Tibial nerve (tissue), 4 donors: ENCODE data around the gene NUP93. TPM values are rescaled to one million over a fixed set of nuclear protein-coding genes. Genes with fewer than 3 reads are reported as not detected.
"Not testable (repeated sequence)": the region's sequence is repeated elsewhere in the genome, so short reads cannot be mapped to it uniquely, and the experiment has no call there.

Source experiments
- DNase-seq, 2 donors: peaks; one replicate each; pipeline ENCODE4 v3.0.0-alpha.2; 2019; ENCODE audit warnings: low spot score in 2 of 2
- H3K27ac ChIP-seq, 4 donors: fragments of 200-600 bp; sonication (generic) in 3 of 4; one replicate each; pipeline ENCODE4 v1.5.1; 2017 to 2019; ENCODE audit warnings: mild to moderate bottlenecking in 1 of 4
- H3K27me3 ChIP-seq, 2 donors: fragments of 200-600 bp; sonication (generic) in 1 of 2; one replicate each; pipeline versions ENCODE4 v1.5.1 to v1.6.0; 2017 to 2019
- H3K36me3 ChIP-seq, 3 donors: fragments of 200-600 bp; sonication (generic); one replicate each; pipeline ENCODE4 v1.5.1; 2018 to 2019
- H3K4me1 ChIP-seq, 4 donors: fragments of 200-600 bp; sonication (generic) in 3 of 4; one replicate each; pipeline ENCODE4 v1.5.1; 2017 to 2019
- H3K4me3 ChIP-seq, 4 donors: fragments of 200-600 bp; sonication (generic) in 3 of 4; one replicate each; pipeline ENCODE4 v1.5.1; 2017 to 2019; ENCODE audit warnings: mild to moderate bottlenecking in 1 of 4, moderate library complexity in 1 of 4
- H3K9me3 ChIP-seq, 4 donors: fragments of 200-600 bp; sonication (generic) in 3 of 4; one replicate each; pipeline ENCODE4 v1.5.1; 2017 to 2019
- EP300 ChIP-seq, 2 donors: sonication (generic); formaldehyde crosslinking; IDR thresholded peaks; one replicate each; pipeline ENCODE4 v1.6.1; 2017; ENCODE audit warnings: antibody characterized with exemption in 2 of 2, mild to moderate bottlenecking in 1 of 2
- POLR2A ChIP-seq, 2 donors: fragments of 450-650 bp; IDR thresholded peaks; one replicate each; pipeline ENCODE4 v1.6.1; 2017; ENCODE audit warnings: antibody characterized with exemption in 2 of 2, mild to moderate bottlenecking in 2 of 2, moderate library complexity in 2 of 2
- WGBS, 2 donors: methylation state at CpG; one replicate each; pipeline ENCODE4 v1.1.5; 2018; 5-methylcytosine and 5-hydroxymethylcytosine counted together
- total RNA-seq, 4 donors: library from RNA; depleted of rRNA; stranded (reverse); fragments of >200 nt; gene quantifications; one replicate each; pipeline ENCODE4 v1.1.0, GENCODE V29; 2016
- TF ChIP-seq, protein P1 (sequence below), 5 experiments: fragments of 200-600 bp in 3 of 5; fragments of 450-650 bp in 2 of 5; sonication (generic) in 3 of 5; IDR thresholded peaks; one replicate each; pipeline ENCODE4 v1.5.1; 2016 to 2019; ENCODE audit warnings: antibody characterized with exemption in 5 of 5, mild to moderate bottlenecking in 3 of 5, moderate library complexity in 2 of 5

Gene NUP93
- total RNA-seq, 4 donors from 2014 or later: 27.6 to 65.7 (median 43.8) TPM

DNA sequence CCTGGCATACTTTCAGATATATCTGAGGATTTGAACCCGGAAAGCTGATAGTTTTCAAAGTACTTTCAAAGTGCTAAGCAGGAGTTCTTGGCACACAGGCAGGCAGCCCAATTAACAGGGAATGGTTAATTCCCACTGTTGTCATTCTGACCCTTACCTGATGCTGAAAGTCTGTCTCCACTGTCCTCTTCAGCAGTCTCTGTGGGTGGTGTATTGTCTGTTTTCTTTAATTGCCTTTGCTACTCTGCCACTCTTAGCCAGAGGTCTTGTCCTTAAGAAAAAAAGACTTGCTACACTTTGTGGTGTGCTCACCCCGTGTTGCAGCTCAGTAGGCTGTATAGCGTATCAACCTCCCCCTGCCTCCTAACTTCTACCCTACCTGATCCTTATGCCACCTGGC lies 71.8 kb downstream of the NUP93 start:
- no peak for TF ChIP-seq EP300 (IDR thresholded peaks at IDR 0.05)
- no peak for TF ChIP-seq POLR2A (IDR thresholded peaks at IDR 0.05)
- TF ChIP-seq, protein P1, sequence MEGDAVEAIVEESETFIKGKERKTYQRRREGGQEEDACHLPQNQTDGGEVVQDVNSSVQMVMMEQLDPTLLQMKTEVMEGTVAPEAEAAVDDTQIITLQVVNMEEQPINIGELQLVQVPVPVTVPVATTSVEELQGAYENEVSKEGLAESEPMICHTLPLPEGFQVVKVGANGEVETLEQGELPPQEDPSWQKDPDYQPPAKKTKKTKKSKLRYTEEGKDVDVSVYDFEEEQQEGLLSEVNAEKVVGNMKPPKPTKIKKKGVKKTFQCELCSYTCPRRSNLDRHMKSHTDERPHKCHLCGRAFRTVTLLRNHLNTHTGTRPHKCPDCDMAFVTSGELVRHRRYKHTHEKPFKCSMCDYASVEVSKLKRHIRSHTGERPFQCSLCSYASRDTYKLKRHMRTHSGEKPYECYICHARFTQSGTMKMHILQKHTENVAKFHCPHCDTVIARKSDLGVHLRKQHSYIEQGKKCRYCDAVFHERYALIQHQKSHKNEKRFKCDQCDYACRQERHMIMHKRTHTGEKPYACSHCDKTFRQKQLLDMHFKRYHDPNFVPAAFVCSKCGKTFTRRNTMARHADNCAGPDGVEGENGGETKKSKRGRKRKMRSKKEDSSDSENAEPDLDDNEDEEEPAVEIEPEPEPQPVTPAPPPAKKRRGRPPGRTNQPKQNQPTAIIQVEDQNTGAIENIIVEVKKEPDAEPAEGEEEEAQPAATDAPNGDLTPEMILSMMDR (IDR thresholded peaks at IDR 0.05): no peak
- no peak for DNase-seq
- no peak overlapping the region for H3K27ac ChIP-seq
- no peaks in the 10 kb centered on the region for H3K4me1 ChIP-seq
- H3K27me3 ChIP-seq: no peaks in the 10 kb centered on the region
- H3K4me3 ChIP-seq: no peak overlapping the region
- H3K9me3 ChIP-seq: no peaks in the 10 kb centered on the region
- H3K36me3 ChIP-seq: peaks cover 0 to 22% (median 0%) of the 10 kb centered on the region in 3 donors
- WGBS, 2 donors: 80% methylated on average over 3 of the region's 3 CpGs

DNA sequence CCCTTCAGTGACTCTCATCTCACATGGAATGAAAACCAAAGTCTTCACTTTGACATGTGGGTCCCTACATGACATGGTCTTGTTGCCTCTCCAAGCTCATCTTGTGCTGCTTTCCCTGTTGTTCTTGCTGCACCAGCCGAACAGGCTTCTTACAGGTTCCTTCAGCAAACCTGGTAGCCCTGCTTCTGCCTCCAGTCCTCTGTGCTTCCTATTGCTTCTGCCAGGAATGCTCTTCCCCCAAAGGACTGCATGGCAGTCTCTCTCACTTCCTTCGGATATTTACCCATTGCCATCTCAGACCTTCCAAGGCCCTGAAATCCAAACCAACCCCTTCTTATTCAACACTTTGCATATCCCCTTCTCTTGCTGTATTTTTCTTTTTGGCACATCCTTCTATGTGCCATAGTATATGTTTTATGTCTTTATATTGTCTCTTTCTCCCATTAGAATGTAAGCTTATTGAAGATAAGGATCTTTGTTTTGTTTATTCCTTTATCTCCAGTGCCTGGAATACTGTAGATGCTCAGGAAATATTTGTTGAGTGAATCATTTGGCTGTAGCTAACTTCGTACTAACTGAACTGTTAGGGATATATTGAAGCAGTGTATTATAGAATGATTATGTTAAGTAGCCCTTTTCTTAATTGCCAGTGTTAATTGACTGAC lies 77.2 kb downstream of the NUP93 start:
- Histone ChIP-seq H3K4me3 (no peak overlapping the region), H3K9me3 (no peaks in the 10 kb centered on the region), H3K4me1 (no peaks in the 10 kb centered on the region), H3K36me3 (peaks cover 0 to 38% (median 0%) of the 10 kb centered on the region in 3 donors), H3K27me3 (no peaks in the 10 kb centered on the region), H3K27ac (no peak overlapping the region)
- TF ChIP-seq, protein P1 (IDR thresholded peaks at IDR 0.05): no peak
- TF ChIP-seq POLR2A (IDR thresholded peaks at IDR 0.05) (no peak), EP300 (IDR thresholded peaks at IDR 0.05) (no peak)
- no peak for DNase-seq
- WGBS, 2 donors: 79 to 80% methylated on average over 3 of the region's 3 CpGs

DNA sequence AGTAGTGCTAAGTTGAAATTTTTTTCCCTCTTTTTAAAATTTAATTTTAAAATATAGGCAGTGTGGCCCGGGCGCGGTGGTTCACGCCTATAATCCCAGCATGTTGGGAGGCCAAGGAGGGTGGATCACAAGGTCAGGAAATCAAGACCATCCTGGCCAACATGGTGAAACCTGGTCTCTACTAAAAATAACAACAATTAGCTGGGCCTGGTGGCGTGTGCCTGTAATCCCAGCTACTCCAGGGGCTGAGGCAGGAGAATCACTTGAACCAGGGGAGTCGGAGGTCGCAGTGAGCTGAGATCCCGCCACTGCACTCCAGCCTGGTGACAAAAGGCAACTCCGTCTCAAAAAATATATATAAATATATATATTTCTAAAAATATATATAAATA lies 77.7 kb downstream of the NUP93 start:
- whole genome bisulfite sequencing, 2 donors: 95 to 96% methylated on average over 9 of the region's 9 CpGs
- DNase-seq, H3K4me3 ChIP-seq, H3K27me3 ChIP-seq, H3K27ac ChIP-seq, H3K9me3 ChIP-seq, H3K4me1 ChIP-seq: not testable (repeated sequence)
- peaks cover 0 to 38% (median 0%) of the 10 kb centered on the region in 3 donors for H3K36me3 ChIP-seq

DNA sequence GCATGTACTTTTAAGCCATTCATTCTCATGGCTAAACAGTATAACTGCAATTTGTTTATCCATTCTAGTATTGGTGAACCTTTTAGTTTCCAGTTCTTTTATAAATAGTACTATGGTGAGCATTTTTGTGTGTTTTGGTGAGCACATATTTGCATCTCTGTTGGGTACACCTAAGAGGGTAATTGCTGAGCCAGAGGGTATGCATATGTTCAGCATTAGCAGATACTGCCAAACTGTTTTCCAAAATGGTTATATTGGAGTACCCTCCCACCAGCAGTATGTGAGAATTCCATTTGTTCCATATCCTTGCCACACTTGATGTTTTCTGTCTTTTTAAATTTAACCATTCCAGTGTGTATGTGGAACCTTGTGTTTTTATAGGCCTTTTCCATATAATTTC lies 81.0 kb downstream of the NUP93 start:
- TF ChIP-seq EP300 (IDR thresholded peaks at IDR 0.05) (no peak), POLR2A (IDR thresholded peaks at IDR 0.05) (no peak)
- no peak overlapping the region for H3K27ac ChIP-seq

DNA sequence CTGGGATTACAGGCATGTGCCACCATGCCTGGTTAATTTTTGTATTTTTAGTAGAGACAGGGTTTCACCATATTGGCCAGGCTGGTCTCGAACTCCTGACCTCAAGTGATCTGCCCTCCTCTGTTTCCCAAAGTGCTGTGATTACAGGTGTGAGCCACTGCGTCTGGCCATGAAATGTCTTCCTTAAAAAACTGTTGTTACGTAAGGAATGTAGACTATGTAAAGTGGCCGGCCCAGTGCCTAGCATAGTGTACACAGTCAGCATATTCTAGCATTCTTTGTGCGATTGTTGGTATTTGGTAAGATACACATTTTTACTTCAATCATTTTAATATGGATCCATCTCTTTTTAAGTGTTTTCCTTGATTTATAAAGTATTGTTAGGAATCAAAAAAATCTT lies 81.7 kb downstream of the NUP93 start:
- H3K4me3 ChIP-seq, H3K4me1 ChIP-seq, H3K27ac ChIP-seq, DNase-seq, H3K9me3 ChIP-seq, H3K27me3 ChIP-seq: not testable (repeated sequence)
- H3K36me3 ChIP-seq: peaks cover 0 to 17% (median 0%) of the 10 kb centered on the region in 3 donors
- WGBS, 2 donors: 88 to 90% methylated on average over 5 of the region's 5 CpGs

More for the DNA sequence above, 81.0 kb downstream of the NUP93 start:
- H3K4me3 ChIP-seq: no peak overlapping the region
- no peaks in the 10 kb centered on the region for H3K27me3 ChIP-seq
- no peaks in the 10 kb centered on the region for H3K9me3 ChIP-seq
- no peak for DNase-seq
- no peaks in the 10 kb centered on the region for H3K4me1 ChIP-seq
- H3K36me3 ChIP-seq: peaks cover 0 to 24% (median 0%) of the 10 kb centered on the region in 3 donors

DNA sequence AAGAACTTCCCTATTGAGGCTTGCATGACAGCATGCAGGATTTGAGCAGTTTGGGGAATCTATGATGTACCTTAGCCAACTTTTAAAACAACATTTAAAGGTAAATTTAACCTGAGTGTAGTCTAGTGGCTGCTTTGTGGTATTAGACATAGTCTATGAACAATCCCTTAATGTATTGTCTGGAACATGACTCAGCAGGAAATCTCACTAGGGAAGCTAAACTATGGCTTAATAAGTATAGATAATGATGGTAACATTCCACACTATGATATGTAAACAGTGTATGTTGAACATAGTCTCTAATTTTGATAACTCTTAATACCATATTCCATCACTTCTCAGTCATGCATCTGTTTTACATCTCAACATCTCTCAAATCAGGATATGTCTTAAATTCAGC lies 83.0 kb downstream of the NUP93 start:
- Histone ChIP-seq H3K9me3 (no peaks in the 10 kb centered on the region), H3K27me3 (no peaks in the 10 kb centered on the region), H3K36me3 (peaks cover 0 to 5% (median 0%) of the 10 kb centered on the region in 3 donors), H3K4me3 (no peak overlapping the region), H3K27ac (no peak overlapping the region), H3K4me1 (no peaks in the 10 kb centered on the region)
- no peak for DNase-seq
- TF ChIP-seq POLR2A (IDR thresholded peaks at IDR 0.05) (no peak), EP300 (IDR thresholded peaks at IDR 0.05) (no peak)
- TF ChIP-seq, protein P1 (IDR thresholded peaks at IDR 0.05): no peak
